Liver (tissue), 3 donors: ENCODE measurements around the gene TM9SF4.

ENCODE experiments used
- CTCF ChIP-seq: fragments of 150-350 bp; IDR thresholded peaks from 2 replicates; pipeline ENCODE4 v1.5.1; 2017; ENCODE audit warnings: improper control_type of control experiment, low read depth, low read length; ENCODE audit not compliant: missing input control
- SP1 ChIP-seq: IDR thresholded peaks from 2 replicates; pipeline ENCODE4 v1.6.1; 2018; ENCODE audit warnings: antibody characterized with exemption, mild to moderate bottlenecking
- YY1 ChIP-seq: IDR thresholded peaks from 2 replicates; pipeline ENCODE4 v1.6.1; 2016; ENCODE audit warnings: antibody characterized with exemption, mild to moderate bottlenecking
- TF ChIP-seq, protein P1 (sequence below): IDR thresholded peaks from 2 replicates; pipeline ENCODE4 v1.6.1; 2016; ENCODE audit warnings: antibody characterized with exemption
- donor health status: healthy.
- donor health status: healthy.

GRCh38 chr20:32075534-32075933 lies 34.0 kb upstream of the TM9SF4 start:
- TF ChIP-seq CTCF (no peak), YY1 (no peak), SP1 (no peak)
- TF ChIP-seq, protein P1, sequence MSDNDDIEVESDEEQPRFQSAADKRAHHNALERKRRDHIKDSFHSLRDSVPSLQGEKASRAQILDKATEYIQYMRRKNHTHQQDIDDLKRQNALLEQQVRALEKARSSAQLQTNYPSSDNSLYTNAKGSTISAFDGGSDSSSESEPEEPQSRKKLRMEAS = no peak
